GM12801 (cell line): ENCODE data around the gene FAM240B.

ENCODE experiments used
- CTCF ChIP-seq: IDR thresholded peaks from one replicate; pipeline ENCODE4 v1.5.1; 2011; ENCODE audit warnings: control low read depth; ENCODE audit not compliant: insufficient read length; ENCODE audit errors: extremely low read depth

Gene FAM240B

GRCh38 chr9:38747067-38747466 lies 27.1 kb upstream of the FAM240B start:
- TF ChIP-seq CTCF, result no peak

GRCh38 chr9:38746303-38746702 lies 26.4 kb upstream of the FAM240B start:
- TF ChIP-seq CTCF, result no peak

GRCh38 chr9:38744484-38744883 lies 24.6 kb upstream of the FAM240B start:
- TF ChIP-seq CTCF, result no peak

GRCh38 chr9:38737246-38737645 lies 17.3 kb upstream of the FAM240B start:
- no peak for TF ChIP-seq CTCF

- TF ChIP-seq CTCF, result no peak
These were observed 14.9 kb upstream of the FAM240B start for GRCh38 chr9:38734831-38735230.

GRCh38 chr9:38733503-38733902 lies 13.6 kb upstream of the FAM240B start:
- TF ChIP-seq CTCF, result no peak

GRCh38 chr9:38732885-38733284 lies 13.0 kb upstream of the FAM240B start:
- TF ChIP-seq CTCF, result no peak

- no peak for TF ChIP-seq CTCF
These were observed 7.6 kb upstream of the FAM240B start for GRCh38 chr9:38727497-38728001.
